Uterus (tissue), 4 donors: Measurements from ENCODE around the gene ATXN7L1. TPM values are rescaled to one million over a fixed set of nuclear protein-coding genes. Genes with fewer than 3 reads are reported as not detected.

Experiments used
- DNase-seq, 2 donors: peaks; one replicate each; pipeline ENCODE4 v3.0.0-alpha.2; 2019 to 2020
- H3K27ac ChIP-seq, 2 donors: fragments of 200-600 bp; sonication (generic); 1 replicate in 1 of 2; 2 replicates in 1 of 2; pipeline ENCODE4 v1.5.1; 2016 to 2018
- H3K27me3 ChIP-seq, 2 donors: fragments of 200-600 bp; sonication (generic); one replicate each; pipeline ENCODE4 v1.5.1; 2018 to 2019; ENCODE audit warnings: control low read depth in 1 of 2
- H3K36me3 ChIP-seq, 2 donors: fragments of 200-600 bp; sonication (generic); one replicate each; pipeline ENCODE4 v1.5.1; 2019; ENCODE audit warnings: control low read depth in 1 of 2
- H3K4me1 ChIP-seq, 2 donors: fragments of 200-600 bp; sonication (generic); one replicate each; pipeline ENCODE4 v1.5.1; 2018 to 2019; ENCODE audit warnings: control low read depth in 1 of 2
- H3K4me3 ChIP-seq, 2 donors: fragments of 200-600 bp; sonication (generic); 1 replicate in 1 of 2; 2 replicates in 1 of 2; pipeline ENCODE4 v1.5.1; 2018 to 2019; ENCODE audit warnings: mild to moderate bottlenecking in 1 of 2
- H3K9me3 ChIP-seq, 2 donors: fragments of 200-600 bp; sonication (generic); one replicate each; pipeline ENCODE4 v1.5.1; 2019; ENCODE audit warnings: control low read depth in 1 of 2
- CTCF ChIP-seq, 4 experiments: fragments of 200-600 bp in 2 of 4; fragments of 450-650 bp in 2 of 4; sonication (generic) in 2 of 4; IDR thresholded peaks; one replicate each; pipeline ENCODE4 v1.5.1; 2016 to 2019; ENCODE audit warnings: antibody characterized with exemption in 4 of 4, mild to moderate bottlenecking in 2 of 4, moderate library complexity in 1 of 4
- POLR2A ChIP-seq, 2 donors: fragments of 450-650 bp; IDR thresholded peaks; one replicate each; pipeline ENCODE4 v1.6.1; 2016; ENCODE audit warnings: antibody characterized with exemption in 2 of 2, mild to moderate bottlenecking in 1 of 2, moderate library complexity in 1 of 2
- intact Hi-C: fragments of 100-400 bp; cut with DNase I; formaldehyde crosslinking; loops from one replicate; pipeline ENCODE4 v1.15.1; 2023; ENCODE audit warnings: low total_unique reads
- total RNA-seq, 4 donors: library from RNA; depleted of rRNA in 3 of 4; stranded (reverse); fragments of >200 nt in 3 of 4; gene quantifications; one replicate each; pipeline versions ENCODE4 v1.1.0 to v1.2.4, GENCODE V29; 2014 to 2023
- donor health status: DM: yes; HTN: yes; CAD: no.

The ATXN7L1 gene
- total RNA-seq, 4 donors from 2014 or later, result 4.4 to 22.4 (median 11.0) TPM

GRCh38 chr7:105776986-105777910 is 99.2 kb downstream of the ATXN7L1 start:
- Histone ChIP-seq H3K27me3 (no peaks in the 10 kb centered on the region), H3K4me1 (no peaks in the 10 kb centered on the region), H3K36me3 (no peaks in the 10 kb centered on the region), H3K9me3 (no peaks in the 10 kb centered on the region), H3K27ac (no peak overlapping the region), H3K4me3 (no peak overlapping the region)
- TF ChIP-seq CTCF (IDR thresholded peaks at IDR 0.05), result no peak
- no peak for DNase-seq
- intact Hi-C loops, result no loop called here

- TF ChIP-seq CTCF (IDR thresholded peaks at IDR 0.05), result no peak
- TF ChIP-seq POLR2A (IDR thresholded peaks at IDR 0.05), result no peak
- Histone ChIP-seq H3K4me3 (no peak overlapping the region), H3K4me1 (no peaks in the 10 kb centered on the region), H3K27ac (no peak overlapping the region), H3K36me3 (no peaks in the 10 kb centered on the region), H3K27me3 (no peaks in the 10 kb centered on the region), H3K9me3 (no peaks in the 10 kb centered on the region)
- DNase-seq, result peak; percentile 65 to 74
- intact Hi-C loops, result no loop called here
These were observed 100.2 kb downstream of the ATXN7L1 start for GRCh38 chr7:105776068-105776790.

GRCh38 chr7:105775580-105775979 is 100.8 kb downstream of the ATXN7L1 start:
- H3K27me3 ChIP-seq, result no peaks in the 10 kb centered on the region
- H3K9me3 ChIP-seq, result no peaks in the 10 kb centered on the region
- intact Hi-C loops, result no loop called here
- DNase-seq, result no peak
- no peak overlapping the region for H3K27ac ChIP-seq
- H3K36me3 ChIP-seq, result no peaks in the 10 kb centered on the region
- no peak overlapping the region for H3K4me3 ChIP-seq
- no peaks in the 10 kb centered on the region for H3K4me1 ChIP-seq
- TF ChIP-seq CTCF (IDR thresholded peaks at IDR 0.05) (no peak), POLR2A (IDR thresholded peaks at IDR 0.05) (no peak)

- Histone ChIP-seq H3K4me1 (no peaks in the 10 kb centered on the region), H3K27ac (no peak overlapping the region), H3K36me3 (no peaks in the 10 kb centered on the region), H3K27me3 (no peaks in the 10 kb centered on the region), H3K4me3 (no peak overlapping the region), H3K9me3 (no peaks in the 10 kb centered on the region)
- intact Hi-C loops, result no loop called here
- no peak for DNase-seq
- TF ChIP-seq CTCF (IDR thresholded peaks at IDR 0.05), result no peak
- no peak for TF ChIP-seq POLR2A (IDR thresholded peaks at IDR 0.05)
These were observed 103.4 kb downstream of the ATXN7L1 start for GRCh38 chr7:105773030-105773460.
